Loucy (cell line): ENCODE results near the gene TRPM5.

ENCODE experiments used
- H2AFZ ChIP-seq: fragments of 200-600 bp; sonication (generic); 2 replicates; pipeline ENCODE4 v1.6.0; 2016; ENCODE audit warnings: antibody characterized with exemption, mild to moderate bottlenecking, low read length, moderate library complexity
- H3F3A ChIP-seq: fragments of 200-600 bp; 2 replicates; pipeline ENCODE4 v1.6.0; 2016; ENCODE audit warnings: antibody characterized with exemption, low read depth, mild to moderate bottlenecking
- H3K27me3 ChIP-seq: fragments of 200-600 bp; sonication (generic); 2 replicates; pipeline ENCODE4 v1.6.1; 2014; ENCODE audit warnings: low read length, mild to moderate bottlenecking; ENCODE audit not compliant: insufficient read depth, poor library complexity, severe bottlenecking
- H3K36me3 ChIP-seq: fragments of 200-600 bp; sonication (generic); 2 replicates; pipeline ENCODE4 v1.6.1; 2016; ENCODE audit warnings: low read length; ENCODE audit not compliant: insufficient read depth
- H3K4me1 ChIP-seq: fragments of 200-600 bp; sonication (generic); 2 replicates; pipeline ENCODE4 v1.5.1; 2014; ENCODE audit warnings: low read length, mild to moderate bottlenecking; ENCODE audit not compliant: insufficient read depth, poor library complexity, severe bottlenecking
- H3K4me2 ChIP-seq: fragments of 200-600 bp; sonication (generic); 2 replicates; pipeline ENCODE4 v1.6.0; 2014; ENCODE audit warnings: antibody characterized with exemption, low read length, low read depth, mild to moderate bottlenecking; ENCODE audit not compliant: poor library complexity, severe bottlenecking
- H3K4me3 ChIP-seq: fragments of 200-600 bp; sonication (generic); 2 replicates; pipeline ENCODE4 v1.5.1; 2014; ENCODE audit warnings: low read length, mild to moderate bottlenecking, mixed read lengths; ENCODE audit not compliant: poor library complexity, severe bottlenecking
- H3K79me2 ChIP-seq: fragments of 200-600 bp; sonication (generic); 2 replicates; pipeline ENCODE4 v1.6.1; 2014; ENCODE audit warnings: low read length; ENCODE audit not compliant: insufficient read depth
- H3K9ac ChIP-seq: fragments of 200-600 bp; sonication (generic); 2 replicates; pipeline ENCODE4 v1.6.0; 2014; ENCODE audit warnings: mild to moderate bottlenecking, low read depth, low read length, moderate library complexity; ENCODE audit not compliant: poor library complexity, severe bottlenecking
- H3K9me2 ChIP-seq: fragments of 200-600 bp; sonication (generic); replicated peaks from 2 replicates; pipeline ENCODE4 v1.6.1; 2016; ENCODE audit warnings: low read depth, low read length, mixed read lengths
- H3K9me3 ChIP-seq: fragments of 200-600 bp; sonication (generic); 2 replicates; pipeline ENCODE4 v1.6.1; 2014; ENCODE audit warnings: mild to moderate bottlenecking, antibody characterized with exemption, low read length, low read depth; ENCODE audit not compliant: insufficient read depth
- H4K20me1 ChIP-seq: fragments of 200-600 bp; sonication (generic); 2 replicates; pipeline ENCODE4 v1.6.0; 2014; ENCODE audit warnings: antibody characterized with exemption, low read length, mild to moderate bottlenecking; ENCODE audit not compliant: insufficient read depth, poor library complexity, severe bottlenecking
- EZH2phosphoT487 ChIP-seq: fragments of 200-600 bp; IDR thresholded peaks from 2 replicates; pipeline ENCODE4 v1.6.1; 2018; ENCODE audit warnings: antibody characterized with exemption, mild to moderate bottlenecking, moderate library complexity, borderline replicate concordance
- TF ChIP-seq, protein P1 (sequence below): fragments of 200-600 bp; sonication (generic); conservative IDR thresholded peaks from 2 replicates; pipeline ENCODE4 v1.5.1; 2014; ENCODE audit warnings: mild to moderate bottlenecking, antibody characterized with exemption, low read length

TRPM5 gene

DNA sequence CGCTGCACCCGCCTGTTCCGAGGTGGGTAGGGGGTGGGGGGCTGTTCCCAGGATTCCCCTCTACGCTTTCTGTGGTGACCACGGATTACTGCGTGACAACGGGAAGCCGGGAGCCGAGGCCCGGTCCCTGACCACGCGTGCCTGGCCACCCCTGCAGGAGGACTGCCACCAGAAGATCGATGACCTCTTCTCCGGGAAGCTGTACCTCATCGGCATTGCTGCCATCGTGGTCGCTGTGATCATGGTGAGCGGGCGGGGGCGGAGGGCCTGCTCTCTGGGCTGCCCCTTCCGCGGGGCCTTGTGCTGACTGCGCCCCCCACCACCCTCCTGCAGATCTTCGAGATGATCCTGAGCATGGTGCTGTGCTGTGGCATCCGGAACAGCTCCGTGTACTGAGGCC, 47.8 kb downstream of the TRPM5 start:
- no peaks in the 10 kb centered on the region for H3K9me3 ChIP-seq
- H3K4me1 ChIP-seq: peaks cover 9% of the 10 kb centered on the region
- no peak overlapping the region for H2AFZ ChIP-seq
- no peaks in the 10 kb centered on the region for H3K27me3 ChIP-seq
- no peak overlapping the region for H3K9ac ChIP-seq
- peaks cover 50% of the 10 kb centered on the region; the same call in 1 of the 2 replicates for H3K36me3 ChIP-seq
- TF ChIP-seq EZH2phosphoT487: no peak
- TF ChIP-seq, protein P1, sequence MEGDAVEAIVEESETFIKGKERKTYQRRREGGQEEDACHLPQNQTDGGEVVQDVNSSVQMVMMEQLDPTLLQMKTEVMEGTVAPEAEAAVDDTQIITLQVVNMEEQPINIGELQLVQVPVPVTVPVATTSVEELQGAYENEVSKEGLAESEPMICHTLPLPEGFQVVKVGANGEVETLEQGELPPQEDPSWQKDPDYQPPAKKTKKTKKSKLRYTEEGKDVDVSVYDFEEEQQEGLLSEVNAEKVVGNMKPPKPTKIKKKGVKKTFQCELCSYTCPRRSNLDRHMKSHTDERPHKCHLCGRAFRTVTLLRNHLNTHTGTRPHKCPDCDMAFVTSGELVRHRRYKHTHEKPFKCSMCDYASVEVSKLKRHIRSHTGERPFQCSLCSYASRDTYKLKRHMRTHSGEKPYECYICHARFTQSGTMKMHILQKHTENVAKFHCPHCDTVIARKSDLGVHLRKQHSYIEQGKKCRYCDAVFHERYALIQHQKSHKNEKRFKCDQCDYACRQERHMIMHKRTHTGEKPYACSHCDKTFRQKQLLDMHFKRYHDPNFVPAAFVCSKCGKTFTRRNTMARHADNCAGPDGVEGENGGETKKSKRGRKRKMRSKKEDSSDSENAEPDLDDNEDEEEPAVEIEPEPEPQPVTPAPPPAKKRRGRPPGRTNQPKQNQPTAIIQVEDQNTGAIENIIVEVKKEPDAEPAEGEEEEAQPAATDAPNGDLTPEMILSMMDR: no peak
- no peak overlapping the region for H3K4me2 ChIP-seq
- H4K20me1 ChIP-seq: peaks cover 19% of the 10 kb centered on the region
- H3K4me3 ChIP-seq: no peak overlapping the region
- no peaks in the 10 kb centered on the region for H3F3A ChIP-seq
- H3K79me2 ChIP-seq: peaks cover 20% of the 10 kb centered on the region
- H3K9me2 ChIP-seq: no peaks in the 10 kb centered on the region

DNA sequence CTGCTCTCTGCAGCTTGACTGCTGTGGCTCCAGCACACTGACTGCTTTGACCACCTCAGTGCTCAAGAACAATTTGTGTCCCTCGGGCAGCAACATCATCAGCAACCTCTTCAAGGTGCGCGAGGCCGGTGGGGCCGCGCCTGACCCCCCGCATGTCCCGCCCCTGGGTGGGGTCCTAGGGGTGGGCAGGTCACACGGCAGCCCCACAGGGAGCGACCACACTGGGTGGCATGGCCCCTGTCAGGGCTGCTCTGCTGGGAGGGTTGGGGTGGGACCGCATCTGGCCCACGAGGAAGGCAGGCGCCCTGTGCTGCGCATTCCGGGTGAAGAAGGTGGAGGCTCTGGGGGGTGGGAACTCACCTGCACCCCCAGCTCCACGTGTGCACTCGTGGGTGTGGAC, 48.5 kb downstream of the TRPM5 start:
- Histone ChIP-seq H3K4me1 (peaks cover 9% of the 10 kb centered on the region), H3K4me2 (no peak overlapping the region), H3F3A (no peaks in the 10 kb centered on the region), H2AFZ (no peak overlapping the region), H3K79me2 (peaks cover 18% of the 10 kb centered on the region), H3K36me3 (peaks cover 56% of the 10 kb centered on the region; the same call in 1 of the 2 replicates), H3K9me3 (no peaks in the 10 kb centered on the region), H3K27me3 (no peaks in the 10 kb centered on the region), H3K9me2 (no peaks in the 10 kb centered on the region), H3K4me3 (no peak overlapping the region), H3K9ac (no peak overlapping the region), H4K20me1 (peaks cover 19% of the 10 kb centered on the region)
- TF ChIP-seq, protein P1: no peak
- no peak for TF ChIP-seq EZH2phosphoT487

DNA sequence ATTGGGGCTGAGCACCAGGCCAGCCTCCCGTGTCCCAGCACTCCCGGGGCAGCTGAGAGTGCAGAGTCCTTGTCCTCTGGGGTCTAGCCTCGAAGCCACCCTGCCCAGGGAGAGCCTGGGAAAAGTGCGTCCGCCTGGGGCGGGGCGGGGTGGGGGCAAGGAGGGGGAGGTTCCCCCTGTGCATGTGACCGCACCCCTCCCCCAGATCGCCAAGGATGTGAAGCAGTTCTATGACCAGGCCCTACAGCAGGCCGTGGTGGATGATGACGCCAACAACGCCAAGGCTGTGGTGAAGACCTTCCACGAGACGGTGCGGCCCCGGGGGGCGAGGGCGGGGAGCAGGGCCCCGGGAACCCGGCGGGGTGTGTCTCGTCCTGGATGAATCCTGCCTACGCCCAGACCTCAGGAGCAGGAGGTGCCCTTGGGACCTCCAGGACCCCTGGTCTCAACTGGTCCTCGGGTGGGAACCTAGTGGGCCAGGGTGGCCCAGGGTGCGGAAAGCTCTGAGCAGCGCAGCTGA, 49.0 kb downstream of the TRPM5 start:
- H2AFZ ChIP-seq: no peak overlapping the region
- no peaks in the 10 kb centered on the region for H3K9me2 ChIP-seq
- no peak overlapping the region for H3K9ac ChIP-seq
- H3K79me2 ChIP-seq: peaks cover 21% of the 10 kb centered on the region; the same call in 1 of the 2 replicates
- H3K4me3 ChIP-seq: no peak overlapping the region
- H3F3A ChIP-seq: no peaks in the 10 kb centered on the region
- peaks cover 62% of the 10 kb centered on the region; the same call in 1 of the 2 replicates for H3K36me3 ChIP-seq
- H3K4me1 ChIP-seq: peaks cover 9% of the 10 kb centered on the region
- no peak overlapping the region for H3K4me2 ChIP-seq
- TF ChIP-seq, protein P1: no peak
- TF ChIP-seq EZH2phosphoT487: no peak
- no peaks in the 10 kb centered on the region for H3K27me3 ChIP-seq
- no peaks in the 10 kb centered on the region for H3K9me3 ChIP-seq
- H4K20me1 ChIP-seq: peaks cover 23% of the 10 kb centered on the region
